Iris pigment epithelial cell (primary cell): ENCODE results near the gene ST6GALNAC3.
"Not testable (repeated sequence)": the region's sequence is repeated elsewhere in the genome, so short reads cannot be mapped to it uniquely, and the experiment has no call there.

Experiments used
- DNase-seq: peaks from one replicate; pipeline ENCODE4 v3.0.0-alpha.2; 2011; ENCODE audit warnings: low read depth

The ST6GALNAC3 gene

GRCh38 chr1:76106719-76107235 is 32.2 kb downstream of the ST6GALNAC3 start:
- no peak for DNase-seq

DNA sequence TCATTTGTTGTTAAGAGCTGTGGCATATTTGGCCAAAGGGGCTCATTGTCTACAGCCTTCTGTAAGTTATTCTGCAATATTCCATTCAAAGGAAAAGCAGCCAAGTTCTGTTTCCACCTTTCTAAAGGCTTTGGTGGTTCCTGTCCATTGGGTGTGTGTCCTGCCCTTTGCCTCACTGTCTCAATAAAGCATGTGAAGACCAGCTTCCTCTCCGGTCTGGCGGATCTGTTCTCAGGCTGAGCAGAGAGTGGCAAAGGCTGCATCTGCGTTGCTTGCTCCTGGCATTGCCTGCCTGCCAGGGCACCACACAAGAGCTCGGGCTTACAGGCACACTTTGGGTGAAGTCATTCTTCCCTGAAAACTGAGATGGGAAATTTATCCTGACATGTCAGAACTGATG is 34.9 kb downstream of the ST6GALNAC3 start:
- no peak for DNase-seq

- DNase-seq: no peak
These were observed 35.5 kb downstream of the ST6GALNAC3 start for GRCh38 chr1:76109901-76110560.

DNA sequence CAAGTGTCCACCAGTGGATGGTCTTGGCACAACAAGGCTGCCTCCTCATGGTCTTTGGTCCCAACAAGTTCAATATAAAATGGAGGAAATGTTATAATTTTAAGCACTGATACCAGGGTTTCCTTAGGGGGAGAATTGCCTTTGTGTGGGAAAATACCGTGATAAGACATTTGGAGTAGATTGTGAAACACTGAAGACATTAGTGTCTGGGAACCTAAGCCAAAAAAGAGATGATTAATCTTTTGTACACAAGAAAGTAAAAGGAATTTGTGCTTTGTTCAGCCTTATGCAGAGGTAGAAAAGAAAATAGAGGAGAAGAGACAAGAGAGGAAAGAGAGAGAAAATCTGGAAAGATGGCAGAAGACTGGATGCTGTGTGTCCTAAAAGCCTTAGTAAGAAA is 36.1 kb downstream of the ST6GALNAC3 start:
- peak; percentile 35 for DNase-seq

DNA sequence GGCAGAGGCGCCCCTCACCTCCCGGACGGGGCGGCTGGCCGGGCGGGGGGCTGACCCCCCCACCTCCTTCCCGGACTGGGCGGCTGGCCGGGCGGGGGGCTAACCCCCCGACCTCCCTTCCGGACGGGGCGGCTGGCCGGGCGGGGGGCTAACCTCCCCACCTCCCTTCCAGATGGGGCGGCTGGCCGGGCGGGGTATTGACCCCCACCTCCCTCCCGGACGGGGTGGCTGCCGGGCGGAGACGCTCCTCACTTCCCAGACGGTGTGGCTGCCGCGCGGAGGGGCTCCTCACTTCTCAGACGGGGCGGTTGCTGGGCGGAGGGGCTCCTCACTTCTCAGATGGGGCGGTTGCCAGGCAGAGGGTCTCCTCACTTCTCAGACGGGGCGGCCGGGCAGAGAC is 37.8 kb downstream of the ST6GALNAC3 start:
- not testable (repeated sequence) for DNase-seq

DNA sequence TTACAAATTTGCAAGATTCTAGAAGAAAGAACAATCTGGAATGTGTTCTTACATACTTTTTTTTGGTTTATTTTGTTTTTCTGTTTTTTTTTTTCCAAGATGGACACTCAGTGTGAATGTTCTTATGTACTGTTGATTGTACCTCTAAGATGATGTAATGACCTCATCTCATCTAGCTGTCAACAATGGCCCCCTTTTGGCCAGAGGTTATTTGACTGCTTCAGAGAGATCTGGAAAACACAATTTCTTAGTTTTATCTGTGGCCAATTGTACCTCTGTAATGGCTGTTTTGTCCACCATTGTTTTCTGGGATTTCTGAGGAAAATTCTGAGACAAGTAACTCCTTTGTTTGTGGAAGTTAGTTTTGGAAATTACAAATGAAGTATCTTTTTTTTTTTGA is 38.9 kb downstream of the ST6GALNAC3 start:
- no peak for DNase-seq

GRCh38 chr1:76115171-76115570 is 40.6 kb downstream of the ST6GALNAC3 start:
- no peak for DNase-seq

DNA sequence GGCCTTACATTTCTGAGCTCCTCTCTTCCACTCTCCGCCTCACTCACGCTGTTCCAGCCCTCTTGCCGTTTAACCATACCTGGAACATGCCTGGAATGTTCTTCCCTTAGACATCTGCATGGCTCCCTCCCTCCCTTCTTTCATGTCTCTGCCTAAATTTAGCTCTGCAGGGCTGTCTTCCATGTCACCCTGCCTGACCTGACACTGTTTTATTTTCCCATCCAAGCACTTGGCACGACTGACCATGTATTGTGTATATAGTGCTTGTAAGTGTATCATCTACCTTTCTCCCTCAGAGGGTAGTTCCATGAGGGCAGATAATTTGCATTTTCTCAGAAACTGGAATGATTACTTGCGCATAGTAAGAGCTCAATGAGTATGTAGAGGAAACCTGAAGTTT is 47.3 kb downstream of the ST6GALNAC3 start:
- DNase-seq: no peak

DNA sequence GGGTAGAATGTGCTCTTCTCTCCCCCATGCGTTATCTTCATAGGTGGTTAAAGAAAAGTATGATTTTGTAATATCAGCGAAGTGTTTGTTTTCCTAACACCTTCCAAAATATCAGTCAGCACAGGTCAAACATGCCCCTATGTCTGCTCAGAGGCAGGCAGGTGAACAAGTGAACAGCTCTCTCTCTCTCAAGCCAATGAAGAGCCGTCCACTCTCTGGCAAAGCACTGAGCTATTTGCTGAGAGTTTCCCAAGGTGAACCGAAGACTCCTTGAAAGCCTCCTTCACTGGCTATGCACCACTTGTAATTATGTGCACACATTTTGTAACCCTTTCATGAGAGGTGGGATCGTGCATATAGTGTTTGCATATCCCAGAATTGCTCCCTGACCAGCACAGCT is 47.7 kb downstream of the ST6GALNAC3 start:
- no peak for DNase-seq

DNA sequence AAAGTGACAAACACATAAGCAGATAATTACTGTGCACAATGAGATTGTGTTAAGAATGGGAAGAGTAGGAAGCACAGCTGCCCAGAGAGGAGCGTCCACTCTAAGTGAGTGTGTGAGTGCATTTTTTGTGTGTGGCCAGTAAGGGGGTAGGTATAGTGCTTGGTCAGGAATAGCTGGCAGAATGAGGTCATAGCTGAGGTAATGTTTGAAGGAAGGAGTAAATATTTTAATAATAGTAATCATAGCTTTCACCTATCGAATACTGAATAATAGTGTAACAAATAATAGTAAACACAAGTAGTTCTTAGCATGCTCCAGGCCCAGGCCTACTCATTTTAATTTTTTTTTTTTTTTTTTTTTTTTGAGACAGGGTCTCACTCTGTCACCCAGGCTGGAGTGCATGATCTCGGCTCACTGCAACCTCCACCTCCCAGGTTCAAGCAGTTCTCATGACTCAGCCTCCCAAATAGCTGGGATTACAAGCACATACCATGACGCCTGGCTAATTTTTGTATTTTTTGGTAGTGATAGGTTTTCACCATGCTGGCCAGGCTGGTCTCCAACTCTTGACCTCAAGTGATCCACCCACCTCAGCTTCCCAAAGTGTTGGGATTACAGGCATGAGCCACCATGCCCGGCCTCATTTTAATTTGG is 49.0 kb downstream of the ST6GALNAC3 start:
- not testable (repeated sequence) for DNase-seq

GRCh38 chr1:76124196-76124595 is 49.6 kb downstream of the ST6GALNAC3 start:
- no peak for DNase-seq

- no peak for DNase-seq
These were observed 51.1 kb downstream of the ST6GALNAC3 start for GRCh38 chr1:76125473-76126219.

GRCh38 chr1:76128096-76128495 is 53.5 kb downstream of the ST6GALNAC3 start:
- DNase-seq: no peak

GRCh38 chr1:76129731-76130130 is 55.2 kb downstream of the ST6GALNAC3 start:
- no peak for DNase-seq

DNA sequence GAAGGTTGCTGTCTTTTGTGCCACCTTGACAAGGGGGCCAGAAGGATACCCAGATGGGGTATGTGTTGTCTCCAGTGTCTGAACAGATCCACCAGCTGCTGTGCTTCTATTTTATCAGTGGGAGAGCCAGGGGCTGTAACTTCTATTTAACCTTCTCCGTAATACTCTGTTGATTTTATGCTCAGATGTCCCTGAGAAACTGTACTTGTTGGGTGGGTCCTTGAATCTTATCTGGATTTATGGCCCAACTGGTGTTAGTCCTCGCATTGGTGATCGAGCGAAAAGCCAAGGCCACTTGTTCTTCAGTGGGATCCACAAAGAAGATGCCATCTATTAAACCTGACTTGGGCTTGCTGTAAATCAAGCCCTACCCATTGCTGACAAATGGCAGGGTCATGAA is 56.4 kb downstream of the ST6GALNAC3 start:
- no peak for DNase-seq

- no peak for DNase-seq
These were observed 59.4 kb downstream of the ST6GALNAC3 start for GRCh38 chr1:76133977-76134376.

GRCh38 chr1:76135835-76136234 is 61.3 kb downstream of the ST6GALNAC3 start:
- no peak for DNase-seq

DNA sequence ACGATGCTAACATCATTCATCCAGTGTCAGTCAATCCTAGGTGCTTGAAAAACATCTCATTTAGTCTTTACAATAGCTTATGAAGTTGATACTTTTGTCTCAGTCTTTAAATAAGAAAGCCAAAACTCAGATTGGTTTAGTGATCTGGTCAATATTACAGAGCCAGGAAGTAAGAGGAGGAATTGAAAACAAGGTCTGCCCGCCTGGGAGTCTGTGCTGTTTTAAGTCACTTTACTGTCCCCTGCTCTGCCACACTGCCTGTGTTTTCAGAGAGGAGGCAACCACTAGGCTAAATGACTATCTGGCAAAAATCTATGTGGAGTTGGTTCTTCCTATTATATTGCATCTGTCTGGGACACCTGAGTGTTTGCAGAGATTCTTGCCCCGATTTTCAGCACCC is 62.3 kb downstream of the ST6GALNAC3 start:
- DNase-seq: no peak

DNA sequence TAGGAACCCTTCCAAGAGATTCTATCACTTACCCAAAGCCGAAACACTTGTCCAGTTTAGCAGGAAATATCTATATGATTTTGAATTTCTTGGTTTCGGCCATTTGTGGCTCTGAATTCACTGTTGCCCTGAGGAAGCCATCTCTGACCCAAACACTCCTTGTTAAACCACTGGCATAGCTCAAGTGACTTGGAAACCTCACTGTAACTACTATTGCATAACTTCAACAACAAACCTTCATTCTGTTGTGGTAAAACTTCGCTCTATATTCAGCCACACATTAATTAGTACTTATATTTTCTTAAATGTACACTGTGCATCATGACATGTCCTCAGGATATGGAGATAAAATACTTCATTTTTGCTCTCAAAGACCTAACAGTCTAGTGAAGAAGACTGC is 63.2 kb downstream of the ST6GALNAC3 start:
- no peak for DNase-seq

GRCh38 chr1:76138217-76138616 is 63.7 kb downstream of the ST6GALNAC3 start:
- DNase-seq: no peak

DNA sequence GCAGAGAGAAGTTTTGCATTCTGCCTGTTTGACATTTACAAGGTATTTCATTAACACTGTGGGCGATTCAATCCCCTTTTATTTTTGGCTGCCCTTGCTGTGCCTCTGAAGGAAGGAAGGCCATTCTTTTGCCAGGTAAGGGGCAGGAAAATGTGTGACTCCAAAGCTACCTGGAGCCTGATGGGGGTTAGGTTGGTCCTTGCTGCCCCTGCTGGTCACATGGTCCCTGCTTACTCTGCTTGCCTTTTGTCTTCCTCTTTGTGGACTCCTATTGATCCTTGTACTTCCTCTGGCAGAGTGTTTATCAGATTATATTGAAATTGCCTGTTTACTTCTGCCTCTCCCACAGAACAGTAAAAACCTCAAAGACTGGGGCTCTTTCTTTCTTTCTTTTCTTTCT is 65.7 kb downstream of the ST6GALNAC3 start:
- DNase-seq: no peak

DNA sequence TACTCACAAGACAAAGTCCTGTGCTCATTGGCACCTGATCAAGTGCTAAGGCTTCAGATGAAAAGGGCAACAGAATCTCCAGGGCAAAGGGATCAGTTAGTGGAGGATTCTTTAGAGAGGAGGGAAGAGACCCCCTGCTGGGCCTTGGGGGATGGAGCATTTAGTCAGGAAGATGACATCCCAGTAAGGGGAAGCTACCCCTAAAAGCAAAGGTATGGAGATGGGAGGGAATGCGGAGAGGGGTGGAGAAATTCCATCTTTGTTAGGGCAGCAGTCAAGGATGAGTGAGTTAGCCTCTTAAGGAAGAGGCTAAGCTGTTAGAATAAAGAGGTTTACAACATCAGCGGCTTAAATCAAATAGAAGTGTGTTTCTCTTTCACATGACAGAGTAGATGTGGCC is 67.4 kb downstream of the ST6GALNAC3 start:
- DNase-seq: no peak
